Stomach (tissue), 4 donors: ENCODE data around the gene SOX15.

ENCODE experiments used
- POLR2AphosphoS5 ChIP-seq, 3 donors: sonication (generic); formaldehyde crosslinking; IDR thresholded peaks; one replicate each; pipeline ENCODE4 v1.6.1; 2016; ENCODE audit warnings: antibody characterized with exemption in 3 of 3
- TF ChIP-seq, protein P1 (sequence below), 7 experiments: fragments of 450-650 bp in 4 of 7; fragments of 200-600 bp in 3 of 7; sonication (generic) in 3 of 7; IDR thresholded peaks; one replicate each; pipeline ENCODE4 v1.5.1; 2016 to 2019; ENCODE audit warnings: antibody characterized with exemption in 7 of 7, control low read depth in 2 of 7, mild to moderate bottlenecking in 1 of 7

DNA sequence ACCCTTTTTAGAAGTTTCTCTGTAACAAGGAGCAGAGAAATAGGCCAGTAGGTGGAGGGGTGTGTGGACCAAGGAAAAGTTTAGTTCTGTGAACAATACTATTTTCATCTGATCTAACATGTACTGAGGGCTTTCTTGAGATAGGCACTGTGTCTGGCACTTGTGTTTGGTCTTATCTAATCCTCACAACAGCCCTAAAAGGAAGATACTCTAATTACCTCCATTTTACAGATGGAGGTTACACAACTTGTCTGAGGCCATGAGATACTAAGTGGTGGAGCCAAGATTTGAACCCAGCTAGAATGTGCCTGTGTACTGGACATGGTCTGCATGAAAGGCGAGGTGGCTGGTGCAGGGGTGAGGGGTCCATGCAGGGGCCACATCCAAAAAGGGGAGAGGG is 36.5 kb downstream of the SOX15 start:
- TF ChIP-seq, protein P1, sequence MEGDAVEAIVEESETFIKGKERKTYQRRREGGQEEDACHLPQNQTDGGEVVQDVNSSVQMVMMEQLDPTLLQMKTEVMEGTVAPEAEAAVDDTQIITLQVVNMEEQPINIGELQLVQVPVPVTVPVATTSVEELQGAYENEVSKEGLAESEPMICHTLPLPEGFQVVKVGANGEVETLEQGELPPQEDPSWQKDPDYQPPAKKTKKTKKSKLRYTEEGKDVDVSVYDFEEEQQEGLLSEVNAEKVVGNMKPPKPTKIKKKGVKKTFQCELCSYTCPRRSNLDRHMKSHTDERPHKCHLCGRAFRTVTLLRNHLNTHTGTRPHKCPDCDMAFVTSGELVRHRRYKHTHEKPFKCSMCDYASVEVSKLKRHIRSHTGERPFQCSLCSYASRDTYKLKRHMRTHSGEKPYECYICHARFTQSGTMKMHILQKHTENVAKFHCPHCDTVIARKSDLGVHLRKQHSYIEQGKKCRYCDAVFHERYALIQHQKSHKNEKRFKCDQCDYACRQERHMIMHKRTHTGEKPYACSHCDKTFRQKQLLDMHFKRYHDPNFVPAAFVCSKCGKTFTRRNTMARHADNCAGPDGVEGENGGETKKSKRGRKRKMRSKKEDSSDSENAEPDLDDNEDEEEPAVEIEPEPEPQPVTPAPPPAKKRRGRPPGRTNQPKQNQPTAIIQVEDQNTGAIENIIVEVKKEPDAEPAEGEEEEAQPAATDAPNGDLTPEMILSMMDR (IDR thresholded peaks at IDR 0.05): no peak
- TF ChIP-seq POLR2AphosphoS5 (IDR thresholded peaks at IDR 0.05): no peak
